H1 (cell line): ENCODE data around the gene NFXL1. TPM values are rescaled to one million over a fixed set of nuclear protein-coding genes. Genes with fewer than 3 reads are reported as not detected.

Source experiments
- BACH1 ChIP-seq: IDR thresholded peaks from 2 replicates; pipeline ENCODE4 v1.6.1; 2012; ENCODE audit warnings: low read length, improper control_type of control experiment
- EP300 ChIP-seq, 2 experiments: IDR thresholded peaks; 1 replicate in 1 of 2; 2 replicates in 1 of 2; pipeline ENCODE4 v1.6.1; 2011 to 2012; ENCODE audit warnings: low read depth in 2 of 2, low read length in 2 of 2, mild to moderate bottlenecking in 2 of 2, borderline replicate concordance in 1 of 2, inconsistent platforms in 1 of 2, moderate library complexity in 1 of 2
- GABPA ChIP-seq: IDR thresholded peaks from 2 replicates; pipeline ENCODE4 v1.6.1; 2011; ENCODE audit warnings: mild to moderate bottlenecking, low read length, moderate library complexity, borderline replicate concordance; ENCODE audit not compliant: insufficient read depth
- HDAC2 ChIP-seq, 2 experiments: fragments of 300-600 bp in 1 of 2; sonication (generic) in 1 of 2; IDR thresholded peaks; 2 replicates each; pipeline ENCODE4 v1.6.1; 2011 to 2012; ENCODE audit warnings: low read depth in 2 of 2, low read length in 2 of 2, mild to moderate bottlenecking in 2 of 2, moderate library complexity in 2 of 2, borderline replicate concordance in 1 of 2, inconsistent platforms in 1 of 2
- JUND ChIP-seq: IDR thresholded peaks from 2 replicates; pipeline ENCODE4 v1.6.1; 2011; ENCODE audit warnings: mild to moderate bottlenecking, improper control_type of control experiment, low read length
- KDM4A ChIP-seq: IDR thresholded peaks from one replicate; pipeline ENCODE4 v1.7.1; 2012; ENCODE audit warnings: low read depth, mild to moderate bottlenecking, moderate library complexity, low read length, inconsistent platforms; ENCODE audit not compliant: severe bottlenecking
- RNF2 ChIP-seq: fragments of 200-900, 300-1000 bp; sonication (generic); IDR thresholded peaks from 2 replicates; pipeline ENCODE4 v1.7.1; 2016; ENCODE audit warnings: borderline replicate concordance, low read depth, mild to moderate bottlenecking, antibody characterized with exemption, low read length; ENCODE audit not compliant: poor library complexity, severe bottlenecking; ENCODE audit errors: missing control alignments
- TAF7 ChIP-seq: optimal IDR thresholded peaks from 2 replicates; pipeline ENCODE3; 2011; ENCODE audit warnings: low read depth, mild to moderate bottlenecking, inconsistent platforms, low read length, moderate library complexity, borderline replicate concordance
- polyA plus RNA-seq, 7 experiments: library from polyadenylated mRNA; depleted of rRNA in 3 of 7; stranded (reverse) in 5 of 7; unstranded in 2 of 7; fragments of >200 nt in 5 of 7; fragments of 200-250 nt in 2 of 7; gene quantifications; 1 replicate in 5 of 7; 2 replicates in 1 of 7; 4 replicates in 1 of 7; pipeline versions ENCODE4 v1.2.1 to v1.2.3, GENCODE V29; 2011 to 2013; ENCODE audit warnings: missing spikeins in 2 of 7, mixed read lengths in 2 of 7
- total RNA-seq: library from RNA; stranded (reverse); fragmentation: NEBNext Ultra II Directional; extraction: Animal tissue kit (Norgen Biotek cat#: 25700); gene quantifications from 2 replicates; pipeline ENCODE4 v1.2.1, GENCODE V29; 2021
- TF ChIP-seq, protein P1 (sequence below): fragments of 300-600 bp; sonication (generic); IDR thresholded peaks from 2 replicates; pipeline ENCODE4 v1.7.1; 2012; ENCODE audit warnings: low read length, moderate library complexity, mild to moderate bottlenecking, inconsistent platforms; ENCODE audit not compliant: insufficient replicate concordance

NFXL1 gene
- total and polyA plus RNA-seq, 2 of the 8 experiments (the other 6 are each of a cell fraction or from before 2014, with no cell fraction given): 10.0 to 29.5 TPM

DNA sequence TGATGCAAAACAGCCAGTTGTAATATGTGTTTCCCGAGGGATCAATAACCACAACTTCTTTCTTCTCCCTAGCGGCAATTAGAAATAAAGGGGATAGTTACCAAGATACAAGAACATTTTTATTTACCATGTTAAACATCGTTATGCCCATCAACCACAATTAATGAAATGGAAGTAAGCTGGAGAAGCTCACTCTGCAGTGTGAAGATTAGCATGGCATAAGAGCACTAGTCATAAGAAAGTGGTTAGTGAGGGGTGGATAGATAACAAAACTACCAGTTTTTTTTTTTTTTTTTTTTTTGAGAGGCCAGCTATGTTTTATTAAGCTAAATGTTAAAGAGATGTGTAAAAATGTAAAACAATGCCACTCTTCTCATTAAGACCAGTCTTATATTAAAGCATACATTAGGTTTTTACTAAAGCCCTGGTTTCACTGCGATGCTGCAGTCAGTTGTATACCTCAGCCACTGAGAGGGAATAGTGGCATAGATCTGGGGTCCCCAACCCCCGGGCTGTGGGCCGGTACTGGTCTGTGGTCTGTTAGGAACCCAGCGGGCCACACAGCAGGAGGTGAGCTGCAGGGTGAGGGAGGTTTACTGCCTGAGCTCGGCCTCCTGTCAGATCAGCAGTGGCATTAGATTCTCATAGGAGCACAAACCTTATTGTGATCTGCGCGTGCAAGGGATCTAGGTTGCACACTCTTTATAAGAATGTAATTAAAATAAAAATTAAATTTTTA, 27.9 kb upstream of the NFXL1 start (continued):
- TF ChIP-seq EP300 (IDR thresholded peaks at IDR 0.05; ENCODE audit: borderline replicate concordance in 1 of 2, low read depth in 2 of 2, low read length in 2 of 2) (no peak), BACH1 (no peak), RNF2 (no peak), KDM4A (no peak), GABPA (no peak), HDAC2 (IDR thresholded peaks at IDR 0.05; ENCODE audit: borderline replicate concordance in 1 of 2, low read depth in 2 of 2, low read length in 2 of 2) (no peak), JUND (no peak), TAF7 (no peak)
- TF ChIP-seq, protein P1, sequence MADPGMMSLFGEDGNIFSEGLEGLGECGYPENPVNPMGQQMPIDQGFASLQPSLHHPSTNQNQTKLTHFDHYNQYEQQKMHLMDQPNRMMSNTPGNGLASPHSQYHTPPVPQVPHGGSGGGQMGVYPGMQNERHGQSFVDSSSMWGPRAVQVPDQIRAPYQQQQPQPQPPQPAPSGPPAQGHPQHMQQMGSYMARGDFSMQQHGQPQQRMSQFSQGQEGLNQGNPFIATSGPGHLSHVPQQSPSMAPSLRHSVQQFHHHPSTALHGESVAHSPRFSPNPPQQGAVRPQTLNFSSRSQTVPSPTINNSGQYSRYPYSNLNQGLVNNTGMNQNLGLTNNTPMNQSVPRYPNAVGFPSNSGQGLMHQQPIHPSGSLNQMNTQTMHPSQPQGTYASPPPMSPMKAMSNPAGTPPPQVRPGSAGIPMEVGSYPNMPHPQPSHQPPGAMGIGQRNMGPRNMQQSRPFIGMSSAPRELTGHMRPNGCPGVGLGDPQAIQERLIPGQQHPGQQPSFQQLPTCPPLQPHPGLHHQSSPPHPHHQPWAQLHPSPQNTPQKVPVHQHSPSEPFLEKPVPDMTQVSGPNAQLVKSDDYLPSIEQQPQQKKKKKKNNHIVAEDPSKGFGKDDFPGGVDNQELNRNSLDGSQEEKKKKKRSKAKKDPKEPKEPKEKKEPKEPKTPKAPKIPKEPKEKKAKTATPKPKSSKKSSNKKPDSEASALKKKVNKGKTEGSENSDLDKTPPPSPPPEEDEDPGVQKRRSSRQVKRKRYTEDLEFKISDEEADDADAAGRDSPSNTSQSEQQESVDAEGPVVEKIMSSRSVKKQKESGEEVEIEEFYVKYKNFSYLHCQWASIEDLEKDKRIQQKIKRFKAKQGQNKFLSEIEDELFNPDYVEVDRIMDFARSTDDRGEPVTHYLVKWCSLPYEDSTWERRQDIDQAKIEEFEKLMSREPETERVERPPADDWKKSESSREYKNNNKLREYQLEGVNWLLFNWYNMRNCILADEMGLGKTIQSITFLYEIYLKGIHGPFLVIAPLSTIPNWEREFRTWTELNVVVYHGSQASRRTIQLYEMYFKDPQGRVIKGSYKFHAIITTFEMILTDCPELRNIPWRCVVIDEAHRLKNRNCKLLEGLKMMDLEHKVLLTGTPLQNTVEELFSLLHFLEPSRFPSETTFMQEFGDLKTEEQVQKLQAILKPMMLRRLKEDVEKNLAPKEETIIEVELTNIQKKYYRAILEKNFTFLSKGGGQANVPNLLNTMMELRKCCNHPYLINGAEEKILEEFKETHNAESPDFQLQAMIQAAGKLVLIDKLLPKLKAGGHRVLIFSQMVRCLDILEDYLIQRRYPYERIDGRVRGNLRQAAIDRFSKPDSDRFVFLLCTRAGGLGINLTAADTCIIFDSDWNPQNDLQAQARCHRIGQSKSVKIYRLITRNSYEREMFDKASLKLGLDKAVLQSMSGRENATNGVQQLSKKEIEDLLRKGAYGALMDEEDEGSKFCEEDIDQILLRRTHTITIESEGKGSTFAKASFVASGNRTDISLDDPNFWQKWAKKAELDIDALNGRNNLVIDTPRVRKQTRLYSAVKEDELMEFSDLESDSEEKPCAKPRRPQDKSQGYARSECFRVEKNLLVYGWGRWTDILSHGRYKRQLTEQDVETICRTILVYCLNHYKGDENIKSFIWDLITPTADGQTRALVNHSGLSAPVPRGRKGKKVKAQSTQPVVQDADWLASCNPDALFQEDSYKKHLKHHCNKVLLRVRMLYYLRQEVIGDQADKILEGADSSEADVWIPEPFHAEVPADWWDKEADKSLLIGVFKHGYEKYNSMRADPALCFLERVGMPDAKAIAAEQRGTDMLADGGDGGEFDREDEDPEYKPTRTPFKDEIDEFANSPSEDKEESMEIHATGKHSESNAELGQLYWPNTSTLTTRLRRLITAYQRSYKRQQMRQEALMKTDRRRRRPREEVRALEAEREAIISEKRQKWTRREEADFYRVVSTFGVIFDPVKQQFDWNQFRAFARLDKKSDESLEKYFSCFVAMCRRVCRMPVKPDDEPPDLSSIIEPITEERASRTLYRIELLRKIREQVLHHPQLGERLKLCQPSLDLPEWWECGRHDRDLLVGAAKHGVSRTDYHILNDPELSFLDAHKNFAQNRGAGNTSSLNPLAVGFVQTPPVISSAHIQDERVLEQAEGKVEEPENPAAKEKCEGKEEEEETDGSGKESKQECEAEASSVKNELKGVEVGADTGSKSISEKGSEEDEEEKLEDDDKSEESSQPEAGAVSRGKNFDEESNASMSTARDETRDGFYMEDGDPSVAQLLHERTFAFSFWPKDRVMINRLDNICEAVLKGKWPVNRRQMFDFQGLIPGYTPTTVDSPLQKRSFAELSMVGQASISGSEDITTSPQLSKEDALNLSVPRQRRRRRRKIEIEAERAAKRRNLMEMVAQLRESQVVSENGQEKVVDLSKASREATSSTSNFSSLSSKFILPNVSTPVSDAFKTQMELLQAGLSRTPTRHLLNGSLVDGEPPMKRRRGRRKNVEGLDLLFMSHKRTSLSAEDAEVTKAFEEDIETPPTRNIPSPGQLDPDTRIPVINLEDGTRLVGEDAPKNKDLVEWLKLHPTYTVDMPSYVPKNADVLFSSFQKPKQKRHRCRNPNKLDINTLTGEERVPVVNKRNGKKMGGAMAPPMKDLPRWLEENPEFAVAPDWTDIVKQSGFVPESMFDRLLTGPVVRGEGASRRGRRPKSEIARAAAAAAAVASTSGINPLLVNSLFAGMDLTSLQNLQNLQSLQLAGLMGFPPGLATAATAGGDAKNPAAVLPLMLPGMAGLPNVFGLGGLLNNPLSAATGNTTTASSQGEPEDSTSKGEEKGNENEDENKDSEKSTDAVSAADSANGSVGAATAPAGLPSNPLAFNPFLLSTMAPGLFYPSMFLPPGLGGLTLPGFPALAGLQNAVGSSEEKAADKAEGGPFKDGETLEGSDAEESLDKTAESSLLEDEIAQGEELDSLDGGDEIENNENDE: no peak
